Skin epidermis (tissue), 12 donors: ENCODE results near the gene TACSTD2.
"Not testable (repeated sequence)": the region's sequence is repeated elsewhere in the genome, so short reads cannot be mapped to it uniquely, and the experiment has no call there.

Experiments used
- H3K27ac ChIP-seq, 21 experiments: fragments of 200-600 bp; sonication (generic) in 11 of 21; one replicate each; pipeline ENCODE4 v1.5.0; 2020; ENCODE audit warnings: mild to moderate bottlenecking in 3 of 21, inconsistent platforms in 2 of 21, moderate library complexity in 2 of 21
- H3K4me3 ChIP-seq, 7 experiments: fragments of 200-600 bp; sonication (generic) in 2 of 7; one replicate each; pipeline ENCODE4 v1.5.0; 2020; ENCODE audit warnings: inconsistent platforms in 2 of 7, mild to moderate bottlenecking in 2 of 7, moderate library complexity in 1 of 7

Gene TACSTD2

DNA sequence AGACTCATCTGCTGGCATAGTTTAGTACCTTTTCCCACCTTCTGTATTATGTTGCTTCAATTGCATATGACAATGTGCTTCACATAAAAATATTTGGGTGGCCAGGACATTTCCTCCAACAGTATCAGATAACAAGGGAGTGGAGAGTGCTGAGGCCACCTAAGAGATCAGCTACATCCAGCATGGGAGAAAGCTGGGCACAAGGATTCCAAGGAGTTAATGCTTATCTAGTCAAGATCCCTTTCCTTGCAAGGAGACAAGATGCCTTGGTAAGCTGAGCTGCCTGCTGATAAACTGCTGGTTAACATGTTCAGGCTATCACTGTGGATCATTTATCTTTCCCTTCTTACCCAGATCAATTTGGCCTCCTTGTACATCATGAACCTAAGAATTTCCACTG, 5.4 kb downstream of the TACSTD2 start:
- no peak overlapping the region for H3K4me3 ChIP-seq
- H3K27ac ChIP-seq, result peak overlapping the region in 3 of 21 experiments; percentile 24 to 91 (median 90)

DNA sequence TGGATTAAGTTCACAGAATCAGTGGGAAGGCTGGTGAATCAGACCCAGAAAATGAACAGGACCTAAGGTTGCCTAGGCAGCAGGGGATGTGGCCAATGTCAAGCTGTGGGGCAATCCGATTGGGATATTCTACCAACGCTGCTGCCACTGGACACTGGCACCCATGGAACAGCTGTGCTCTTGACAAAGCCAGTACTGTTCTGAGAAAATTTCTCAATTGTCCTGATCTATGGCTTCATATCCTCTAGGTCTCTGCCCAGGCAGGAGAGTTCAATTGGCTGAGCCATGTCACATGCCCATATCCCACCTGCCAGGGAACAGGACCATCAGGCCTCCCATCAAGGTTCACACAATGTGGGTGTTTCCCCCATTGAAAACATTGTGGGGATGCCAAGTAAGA, 6.2 kb downstream of the TACSTD2 start:
- H3K4me3 ChIP-seq, result no peak overlapping the region
- H3K27ac ChIP-seq, result peak overlapping the region in 1 of 21 experiments; percentile 91

DNA sequence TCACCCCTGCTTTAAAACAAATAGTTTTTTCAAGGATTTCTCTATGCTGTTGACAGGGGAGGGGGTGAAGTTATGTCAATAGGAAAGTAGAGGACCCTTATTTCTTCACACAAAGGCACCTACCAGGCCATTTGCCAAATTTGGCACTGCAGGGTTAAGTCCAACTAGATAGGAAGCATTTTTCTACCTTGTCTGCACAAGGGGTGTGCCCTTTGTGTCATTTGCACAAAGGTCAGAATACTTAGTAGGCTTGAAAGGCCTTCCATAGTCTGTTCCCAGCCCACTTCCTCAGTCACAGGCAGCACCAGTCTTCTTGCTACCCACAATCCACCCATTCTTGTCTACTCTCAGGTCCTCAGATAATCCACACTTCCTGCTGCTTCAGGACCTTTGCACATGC, 7.0 kb downstream of the TACSTD2 start:
- H3K4me3 ChIP-seq, result no peak overlapping the region
- H3K27ac ChIP-seq, result peak overlapping the region in 1 of 21 experiments; percentile 9

DNA sequence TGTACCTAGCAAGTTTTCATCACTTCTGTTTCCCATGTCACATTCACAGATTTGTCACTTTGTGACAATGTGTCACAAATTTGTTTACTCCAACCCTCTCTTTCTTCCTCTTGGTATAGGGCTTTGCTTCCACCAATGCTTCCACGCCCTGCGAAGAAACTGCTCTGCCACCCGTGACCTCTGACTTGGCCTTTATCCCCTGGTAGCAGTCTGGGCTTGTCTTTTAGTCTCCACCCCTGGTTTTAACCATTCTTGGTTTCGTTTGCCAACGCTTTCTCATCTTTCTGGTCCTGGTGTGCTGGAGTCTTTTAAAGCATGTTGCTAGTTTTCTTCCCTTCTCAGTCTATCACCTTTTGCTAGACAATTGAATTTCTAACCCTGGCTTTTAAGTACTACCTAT, 8.1 kb downstream of the TACSTD2 start:
- Histone ChIP-seq H3K4me3 (no peak overlapping the region), H3K27ac (peak overlapping the region in 1 of 21 experiments; percentile 11)

DNA sequence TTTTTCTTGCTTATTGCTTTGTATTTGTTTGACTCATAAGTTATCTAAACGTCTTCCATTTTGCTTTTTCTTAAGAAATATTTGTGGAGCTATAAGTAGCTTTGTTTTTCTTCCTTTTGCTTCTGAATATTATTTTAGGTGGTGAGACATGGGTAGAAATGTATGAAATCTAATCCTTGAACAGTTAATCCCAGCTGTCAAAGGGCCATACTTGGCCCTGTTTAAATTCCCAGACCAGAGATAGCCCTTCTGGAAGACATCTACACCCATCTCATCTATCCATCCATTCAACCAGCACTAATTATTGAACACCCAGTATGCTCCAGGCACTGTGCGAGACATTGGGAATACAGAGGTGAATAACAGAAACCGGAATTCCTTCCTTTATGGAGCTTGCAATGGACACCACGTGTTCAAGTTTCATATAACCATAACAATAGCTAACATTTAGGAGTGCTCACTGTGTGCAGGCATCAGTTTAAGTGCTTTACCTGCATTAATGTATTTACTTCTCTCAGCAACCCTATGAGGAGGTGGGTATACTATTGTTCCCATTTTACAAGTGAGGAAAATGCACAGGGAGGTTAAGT, 8.7 kb downstream of the TACSTD2 start:
- Histone ChIP-seq H3K27ac (peak overlapping the region in 1 of 21 experiments; percentile 11), H3K4me3 (no peak overlapping the region)

DNA sequence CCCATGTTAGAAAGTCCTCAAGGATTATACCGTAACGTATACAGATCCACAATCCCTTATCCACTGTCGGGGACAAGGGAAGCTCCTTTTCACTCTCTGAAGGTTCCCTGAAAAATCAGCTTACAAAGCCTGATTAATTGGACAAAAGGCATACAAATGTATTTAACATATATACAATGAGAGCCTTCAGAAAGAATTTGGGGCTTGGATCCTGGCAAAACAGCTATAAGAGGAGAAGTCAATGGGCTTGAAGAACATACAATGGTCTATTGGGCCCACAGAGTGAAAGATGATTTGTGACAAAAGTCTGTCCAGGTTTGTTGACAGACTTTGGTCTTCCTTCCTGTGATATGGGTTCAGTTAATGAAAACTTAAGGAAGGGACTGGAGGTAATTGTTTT, 10.7 kb downstream of the TACSTD2 start:
- no peak overlapping the region for H3K27ac ChIP-seq

DNA sequence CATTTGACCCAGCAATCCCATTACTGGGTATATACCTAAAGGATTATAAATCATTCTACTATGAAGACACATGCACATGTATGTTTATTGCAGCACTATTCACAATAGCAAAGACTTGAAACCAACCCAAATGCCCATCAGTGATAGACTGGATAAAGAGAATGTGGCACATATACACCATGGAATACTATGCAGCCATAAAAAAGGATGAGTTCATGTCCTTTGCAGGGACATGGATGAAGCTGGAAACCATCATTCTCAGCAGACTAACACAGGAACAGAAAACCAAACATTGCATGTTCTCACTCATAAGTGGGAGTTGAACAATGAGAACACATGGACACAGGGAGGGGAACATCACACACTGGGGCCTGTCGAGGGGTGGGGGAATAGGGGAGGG, 13.3 kb downstream of the TACSTD2 start:
- H3K27ac ChIP-seq, H3K4me3 ChIP-seq: not testable (repeated sequence)

More for the DNA sequence above, 10.7 kb downstream of the TACSTD2 start:
- no peak overlapping the region for H3K4me3 ChIP-seq

DNA sequence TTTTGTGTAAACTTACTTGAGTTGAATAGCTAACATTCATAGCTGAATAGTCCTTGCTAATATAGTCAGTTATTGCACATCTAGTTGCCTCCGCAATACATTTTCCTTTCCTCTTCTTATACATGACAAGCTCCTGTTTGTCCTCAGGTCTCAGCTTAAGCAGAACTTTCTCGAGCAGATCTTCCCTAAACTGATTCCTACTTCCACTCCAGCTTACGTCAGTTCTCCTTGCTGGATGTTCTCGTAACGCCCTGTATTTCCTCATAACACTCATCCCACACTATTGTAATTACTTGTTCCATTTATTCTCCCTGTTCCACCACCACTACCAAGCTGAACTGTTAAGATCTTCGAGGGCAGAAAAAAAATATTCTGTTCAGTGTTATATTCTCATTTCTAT, 15.4 kb downstream of the TACSTD2 start:
- no peak overlapping the region for H3K4me3 ChIP-seq
- no peak overlapping the region for H3K27ac ChIP-seq

DNA sequence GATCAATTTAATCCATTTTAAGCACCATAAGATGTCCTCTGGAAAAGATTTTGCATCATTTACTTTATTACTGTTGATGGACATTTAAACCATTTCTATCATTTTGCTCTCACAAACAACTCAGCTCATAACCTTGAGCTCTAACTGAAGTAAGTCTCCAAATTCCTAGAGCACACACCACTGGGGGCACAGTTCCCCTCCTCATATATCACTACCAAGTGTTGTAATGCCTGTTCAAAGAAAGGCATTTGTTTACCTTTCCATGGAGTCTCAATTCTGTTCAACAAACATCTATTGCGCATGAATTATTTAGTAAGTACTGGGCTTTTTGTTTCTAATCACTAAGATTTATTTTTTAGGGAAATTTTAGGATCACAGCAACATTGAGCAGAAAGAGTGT, 21.7 kb downstream of the TACSTD2 start:
- no peak overlapping the region for H3K4me3 ChIP-seq
- H3K27ac ChIP-seq, result no peak overlapping the region

DNA sequence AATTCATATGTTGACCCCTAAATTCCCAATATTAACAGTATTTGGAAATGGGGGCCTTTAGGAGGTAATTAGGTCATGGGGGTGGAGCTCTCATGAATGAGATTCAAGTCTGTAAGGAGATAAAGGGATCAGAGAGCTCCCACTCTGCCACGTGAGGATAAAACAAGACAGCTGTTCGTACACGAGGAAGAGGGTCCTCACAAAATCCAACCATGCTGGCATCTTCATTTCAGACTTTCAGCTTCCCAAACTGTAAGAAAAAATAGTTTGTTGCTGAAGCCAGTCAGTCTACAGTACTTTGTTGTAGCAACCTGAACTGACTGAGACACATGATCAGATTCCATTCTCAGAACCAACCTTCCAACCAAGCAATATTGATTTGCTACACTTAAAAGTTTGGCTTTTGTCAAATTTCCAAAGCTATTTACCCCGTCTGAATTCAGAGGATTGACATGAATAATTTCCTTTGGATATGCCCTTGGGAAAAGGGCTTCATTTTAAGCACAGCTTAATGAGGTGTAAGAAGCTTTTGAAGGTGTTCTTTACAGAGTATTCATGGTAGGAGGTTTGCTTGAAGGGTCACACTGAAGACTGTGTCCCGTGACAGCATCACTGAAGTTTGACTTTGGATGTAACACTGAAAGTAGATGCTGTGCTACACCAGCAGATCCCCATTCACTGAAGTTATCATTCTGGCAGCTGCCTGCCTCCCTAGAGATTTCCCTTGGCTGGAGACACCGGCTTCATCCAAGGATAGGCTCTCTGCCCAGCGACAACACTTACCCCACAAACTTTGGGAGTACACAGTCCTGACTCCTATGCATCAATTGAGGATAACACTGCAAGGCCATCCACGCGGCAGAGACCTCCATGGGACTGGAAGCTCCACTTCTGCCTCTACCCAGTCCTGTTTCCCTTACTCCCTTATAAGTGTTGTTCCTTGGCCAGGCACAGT, 25.6 kb downstream of the TACSTD2 start:
- H3K27ac ChIP-seq, result no peak overlapping the region
- no peak overlapping the region for H3K4me3 ChIP-seq

DNA sequence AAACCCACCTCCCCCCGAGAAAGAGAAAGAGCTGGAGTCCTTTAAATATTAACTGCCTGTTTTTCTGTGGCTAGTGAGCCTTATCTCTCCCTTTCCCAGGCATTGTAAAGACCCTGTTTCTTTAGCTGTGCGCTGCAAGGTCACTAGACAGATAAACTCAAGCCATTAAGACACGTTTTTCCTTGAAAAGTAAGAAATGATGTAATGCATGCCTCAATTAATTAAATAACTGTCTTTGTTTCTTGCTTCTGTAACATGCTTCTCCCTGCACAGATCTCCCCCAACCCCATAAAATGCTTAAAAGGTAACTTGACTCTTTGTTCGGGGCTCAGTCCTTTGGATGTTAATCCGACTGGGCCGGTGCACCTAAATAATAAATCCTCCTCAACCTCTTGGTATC, 27.8 kb downstream of the TACSTD2 start:
- not testable (repeated sequence) for H3K4me3 ChIP-seq, H3K27ac ChIP-seq

DNA sequence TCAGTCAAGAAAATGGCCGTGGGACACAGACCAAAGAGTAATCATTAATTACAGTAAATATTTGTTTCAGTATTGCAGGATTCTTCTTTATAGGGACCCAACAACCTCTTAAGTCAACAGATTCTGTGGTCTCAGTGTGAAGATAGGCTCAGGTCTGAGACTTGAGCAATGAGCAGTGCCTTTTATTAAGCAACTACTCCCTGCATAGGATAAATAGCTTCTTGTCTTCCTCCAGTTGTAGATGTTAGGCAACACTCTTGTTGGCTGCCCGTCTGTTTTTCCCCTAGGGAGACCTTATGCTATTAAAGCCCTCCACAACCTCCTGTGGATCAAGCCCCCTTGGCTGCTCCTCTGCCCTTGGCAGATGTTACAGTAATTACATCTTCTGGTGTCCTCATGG, 28.7 kb downstream of the TACSTD2 start:
- Histone ChIP-seq H3K27ac (peak overlapping the region in 1 of 21 experiments; percentile 1), H3K4me3 (no peak overlapping the region)

DNA sequence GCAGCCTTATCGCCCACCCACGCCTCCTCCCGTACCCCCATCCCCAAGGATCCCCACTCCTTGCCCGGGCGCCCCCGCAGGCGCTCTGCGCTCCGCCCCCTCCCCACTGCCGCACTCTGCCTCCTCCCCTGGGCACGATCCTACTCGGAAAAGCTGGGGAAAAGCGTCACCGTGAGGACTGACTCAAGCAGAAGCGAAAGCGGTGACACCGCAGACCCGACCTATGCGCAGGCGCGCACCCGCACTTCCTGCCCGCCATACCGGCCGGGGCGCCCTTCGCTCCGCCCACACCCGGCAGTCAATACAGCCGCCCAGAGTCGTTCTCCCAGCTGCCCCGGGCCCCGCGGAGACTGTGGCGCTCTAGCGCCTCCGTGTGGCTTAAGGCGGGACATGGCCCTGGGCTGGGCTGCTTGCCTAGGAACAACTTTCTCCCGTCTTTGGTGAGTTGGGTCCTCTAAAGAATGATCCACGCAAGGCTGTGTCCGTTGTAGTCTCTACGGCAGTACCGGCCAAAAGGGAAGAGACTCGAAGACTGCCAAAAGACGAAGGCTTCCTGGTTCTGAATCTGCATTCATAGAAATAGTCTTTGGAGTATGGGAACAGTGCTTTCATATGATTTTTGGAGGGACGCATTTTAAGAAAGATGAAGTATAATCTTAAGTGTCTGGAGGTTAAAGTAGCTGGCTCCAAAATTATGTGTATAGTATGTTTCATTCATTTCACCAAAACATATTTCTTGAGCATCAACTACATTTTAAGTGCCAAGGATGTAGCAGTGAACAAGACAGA, 30.3 kb downstream of the TACSTD2 start, which contains the start of gene OMA1:
Gene OMA1, minus strand, starts transcription at position 207 of the 789 bp plus-strand sequence. CDS start 7,432 bp downstream, outside the sequence.
- Histone ChIP-seq H3K4me3 (peak within 1 kb of the TSS; percentile 55 to 93 (median 69)), H3K27ac (peak within 1 kb of the TSS; percentile 98 to 100 (median 100))

DNA sequence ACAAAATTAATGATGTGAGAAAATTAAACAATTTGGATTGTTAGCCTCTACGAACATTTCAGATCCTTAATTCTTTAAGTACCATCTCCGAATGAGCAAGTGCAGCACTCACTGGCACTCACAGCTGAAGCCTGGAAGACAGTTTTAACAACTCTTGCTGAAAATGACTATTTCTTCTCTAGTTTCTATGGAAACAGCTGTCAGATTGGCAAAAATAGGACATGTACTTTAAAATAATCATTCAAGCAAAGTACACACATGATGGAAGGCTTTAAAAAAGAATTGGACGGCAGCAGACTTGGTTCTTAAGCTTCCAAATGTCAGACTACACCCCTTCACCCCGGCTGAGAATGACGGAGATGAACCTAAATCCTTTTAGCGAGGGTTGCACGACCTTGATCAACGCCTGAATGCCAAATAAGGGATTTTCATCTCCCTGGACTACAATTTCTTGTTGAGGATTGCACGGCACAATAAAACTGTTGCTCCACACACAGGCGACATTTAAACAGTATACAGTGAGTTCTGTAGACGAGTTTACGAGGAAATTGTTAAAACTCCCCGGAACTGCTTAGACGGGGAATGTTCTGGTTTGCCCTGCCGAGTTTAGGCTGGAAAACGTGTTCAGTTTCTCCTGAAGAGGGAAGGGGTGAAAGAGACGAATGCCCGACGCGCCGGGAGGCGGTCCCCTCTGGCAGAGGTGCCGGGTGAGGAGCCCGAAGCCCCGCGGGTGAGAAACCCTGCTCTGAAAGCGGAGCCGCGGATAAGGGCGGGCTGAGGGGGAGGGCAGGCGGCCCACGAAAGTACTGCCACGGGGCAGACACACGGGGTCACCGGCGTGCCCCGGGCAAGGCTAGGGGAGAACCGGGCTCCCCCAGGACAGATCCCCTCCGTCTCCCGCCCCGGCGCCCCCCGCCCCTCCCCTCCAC, 31.2 kb downstream of the TACSTD2 start:
- H3K4me3 ChIP-seq, result peak overlapping the region; percentile 55 to 93 (median 69)

DNA sequence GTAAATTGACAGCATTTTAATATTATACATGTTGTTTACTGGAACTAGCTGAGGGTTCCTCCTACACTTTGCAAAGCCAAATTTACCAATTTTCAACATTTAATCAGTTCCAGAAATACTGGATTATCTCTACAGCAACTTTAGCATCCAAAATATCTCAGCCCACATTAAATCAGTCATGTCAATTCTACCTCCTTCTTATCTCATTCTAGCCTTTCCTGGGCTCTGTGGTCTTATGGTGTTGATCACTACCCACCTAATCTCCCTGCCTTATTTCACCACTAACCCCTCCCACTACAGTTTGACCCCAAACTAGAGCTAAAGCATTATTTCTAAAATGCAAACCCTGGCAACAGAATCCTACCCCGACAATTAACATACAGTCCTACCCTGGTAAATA, 33.8 kb downstream of the TACSTD2 start:
- Histone ChIP-seq H3K4me3 (no peak overlapping the region), H3K27ac (no peak overlapping the region)

More for the DNA sequence above, 31.2 kb downstream of the TACSTD2 start:
- H3K27ac ChIP-seq, result peak overlapping the region; percentile 98 to 100 (median 100)

DNA sequence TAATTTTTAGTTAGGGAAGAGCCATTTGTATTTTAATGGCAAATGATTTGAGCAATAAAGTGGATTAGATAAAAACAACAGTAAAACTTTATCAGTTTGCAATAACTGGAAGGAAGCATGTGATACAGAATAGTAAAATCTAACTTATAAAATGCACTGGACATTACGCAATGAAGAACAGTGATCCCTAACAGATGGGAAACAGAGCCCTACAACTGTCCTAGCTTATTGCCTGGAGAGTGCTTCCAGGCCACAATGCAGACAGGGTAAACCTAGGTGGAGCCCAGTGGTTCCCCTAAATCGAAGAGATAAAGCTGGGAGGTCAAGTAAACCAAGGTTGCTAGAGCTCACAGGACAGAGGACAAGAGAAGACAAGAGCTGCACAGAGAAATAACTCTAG, 37.5 kb downstream of the TACSTD2 start:
- no peak overlapping the region for H3K27ac ChIP-seq
- no peak overlapping the region for H3K4me3 ChIP-seq

DNA sequence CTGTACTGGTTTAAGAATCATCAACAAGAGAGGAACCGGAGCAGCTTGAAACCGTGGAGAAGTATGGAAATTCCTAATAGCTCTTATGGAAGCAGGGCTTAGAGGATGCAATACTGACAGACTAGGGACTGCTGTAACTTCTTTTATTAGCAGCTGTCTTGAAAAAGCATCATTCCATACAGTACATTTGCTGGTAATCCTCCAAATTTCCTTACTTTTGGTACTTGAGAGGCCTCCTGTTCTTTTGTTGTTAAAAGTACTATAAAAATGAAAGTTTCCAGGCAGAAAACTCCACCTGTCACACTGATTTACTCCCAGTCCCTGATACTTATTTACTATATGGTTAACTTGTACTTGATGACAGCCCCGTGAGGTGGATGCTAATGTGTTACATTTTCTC, 38.2 kb downstream of the TACSTD2 start:
- H3K4me3 ChIP-seq, result no peak overlapping the region
- H3K27ac ChIP-seq, result no peak overlapping the region

DNA sequence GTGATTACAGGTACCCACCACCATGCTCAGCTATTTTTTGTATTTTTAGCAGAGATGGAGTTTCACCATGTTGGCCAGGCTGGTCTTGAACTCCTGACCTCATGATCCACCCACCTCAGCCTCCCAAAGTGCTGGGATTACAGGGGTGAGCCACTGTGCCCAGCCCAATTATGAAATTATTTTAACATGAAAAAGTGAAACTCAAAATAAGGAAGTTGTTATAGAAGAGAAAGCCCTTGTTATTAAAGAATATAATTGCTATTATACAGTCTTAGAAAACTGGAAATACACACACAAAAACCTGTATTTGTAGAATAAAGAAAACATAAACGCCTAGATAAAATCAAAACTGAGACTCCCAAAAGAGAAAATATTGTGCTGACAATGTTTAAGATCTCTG, 45.2 kb downstream of the TACSTD2 start:
- H3K27ac ChIP-seq, H3K4me3 ChIP-seq: not testable (repeated sequence)

DNA sequence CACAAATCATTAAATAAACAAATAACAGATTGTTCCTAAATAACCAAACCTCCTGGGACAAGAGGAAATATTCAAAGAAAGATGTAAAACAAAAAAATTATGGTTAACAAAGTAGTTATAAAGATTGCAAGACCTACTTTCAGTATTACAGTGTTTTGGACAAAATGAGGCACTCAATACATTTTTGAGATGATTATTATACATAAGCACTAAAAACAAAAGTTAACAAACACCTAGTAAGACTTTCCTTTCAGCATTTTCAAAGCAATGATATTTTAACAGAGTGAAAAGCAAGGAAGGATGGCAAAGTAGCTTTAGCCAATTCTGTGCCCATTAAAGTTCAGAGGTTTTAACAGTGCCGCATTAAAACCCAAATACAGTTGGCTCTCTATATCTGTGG, 47.8 kb downstream of the TACSTD2 start:
- Histone ChIP-seq H3K4me3 (no peak overlapping the region), H3K27ac (no peak overlapping the region)
